ENCODE results near the gene TXNDC11.

DNA sequence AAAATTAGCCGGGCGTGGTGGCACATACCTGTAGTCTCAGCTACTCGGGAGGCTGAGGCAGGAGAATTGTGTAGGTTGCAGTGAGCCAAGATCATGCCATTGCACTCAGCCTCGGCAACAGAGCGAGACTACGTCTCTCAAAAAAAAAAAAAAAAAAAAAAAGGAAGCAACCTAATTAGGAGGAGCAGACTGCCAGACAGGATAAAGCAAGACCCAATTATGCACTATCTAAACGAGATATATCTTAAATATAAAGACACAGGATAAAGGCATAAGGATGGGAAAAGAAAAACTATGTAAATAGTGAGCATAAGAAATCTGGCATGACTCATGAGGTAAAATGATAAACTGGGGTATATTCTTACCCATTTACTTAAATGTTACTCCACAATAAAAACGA is 4.9 kb downstream of the TXNDC11 start:
- TF ChIP-seq ZNF274 (IDR thresholded peaks at IDR 0.05; ENCODE audit: low read depth, low read length): no peak
- TF ChIP-seq YY1 (IDR thresholded peaks at IDR 0.05; ENCODE audit: insufficient read depth, insufficient read length): no peak
